Left ventricle myocardium inferior (tissue), 1 donor: ENCODE results near the gene DIDO1. TPM values are rescaled to one million over a fixed set of nuclear protein-coding genes. Genes with fewer than 3 reads are reported as not detected.

Experiments
- DNase-seq: peaks from one replicate; pipeline ENCODE4 v3.0.0-alpha.2; 2020
- H3K27ac ChIP-seq: fragments of 200-600 bp; replicated peaks from 2 replicates; pipeline ENCODE4 v1.8.0; 2021
- H3K27me3 ChIP-seq: fragments of 200-600 bp; 2 replicates; pipeline ENCODE4 v1.8.0; 2021; ENCODE audit warnings: low read depth
- H3K36me3 ChIP-seq: fragments of 200-600 bp; 2 replicates; pipeline ENCODE4 v1.8.0; 2021
- H3K4me1 ChIP-seq: fragments of 200-600 bp; 2 replicates; pipeline ENCODE4 v1.8.0; 2021
- H3K4me3 ChIP-seq: fragments of 200-600 bp; 2 replicates; pipeline ENCODE4 v1.8.0; 2021; ENCODE audit warnings: mild to moderate bottlenecking, moderate library complexity
- H3K9me3 ChIP-seq: fragments of 200-600 bp; replicated peaks from 2 replicates; pipeline ENCODE4 v1.8.0; 2021
- intact Hi-C: fragments of 100-400 bp; cut with micrococcal nuclease; formaldehyde crosslinking; loops from one replicate; pipeline ENCODE4 v1.11.0; 2022
- total RNA-seq: library from RNA; stranded (reverse); fragmentation: NEBNext Ultra II Directional; extraction: Animal tissue kit (Norgen Biotek cat#: 25700); gene quantifications from one replicate; pipeline ENCODE4 v1.2.1, GENCODE V29; 2021
- TF ChIP-seq, protein P1 (sequence below): fragments of 200-600 bp; IDR thresholded peaks from 2 replicates; pipeline ENCODE4 v1.8.0; 2021; ENCODE audit warnings: antibody characterized with exemption, mild to moderate bottlenecking, borderline replicate concordance
- donor health status: DM: no; HTN: yes; CAD: no; lungs with severe emphysema.

The DIDO1 gene
- total RNA-seq, 1 donor from 2014 or later = 37.0 TPM

DNA sequence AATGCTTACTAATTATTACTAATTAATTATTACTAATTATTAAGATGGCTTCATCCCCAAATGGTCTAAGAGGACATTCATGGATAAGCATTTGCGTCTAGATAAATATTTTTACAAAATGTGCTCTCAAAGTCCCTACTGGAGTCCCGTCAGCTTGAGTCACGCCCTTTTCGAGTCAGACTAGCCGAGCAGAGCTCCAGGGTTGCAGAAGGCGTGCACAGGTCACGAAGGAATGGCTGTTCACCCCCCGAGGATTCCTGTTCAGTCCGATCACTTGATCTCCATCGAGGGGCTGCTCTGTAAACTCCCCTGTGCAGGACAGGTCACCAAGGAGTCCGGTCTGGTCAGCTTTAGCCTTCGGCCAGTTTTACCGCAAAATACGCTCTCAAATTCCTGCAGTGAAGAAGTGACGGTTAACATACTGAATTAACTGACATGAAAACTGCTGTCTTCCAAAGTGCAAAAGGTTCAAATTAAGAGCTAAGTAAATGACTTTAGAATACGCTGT lies 84.5 kb downstream of the DIDO1 start:
- intact Hi-C loops = no loop called here
- TF ChIP-seq, protein P1, sequence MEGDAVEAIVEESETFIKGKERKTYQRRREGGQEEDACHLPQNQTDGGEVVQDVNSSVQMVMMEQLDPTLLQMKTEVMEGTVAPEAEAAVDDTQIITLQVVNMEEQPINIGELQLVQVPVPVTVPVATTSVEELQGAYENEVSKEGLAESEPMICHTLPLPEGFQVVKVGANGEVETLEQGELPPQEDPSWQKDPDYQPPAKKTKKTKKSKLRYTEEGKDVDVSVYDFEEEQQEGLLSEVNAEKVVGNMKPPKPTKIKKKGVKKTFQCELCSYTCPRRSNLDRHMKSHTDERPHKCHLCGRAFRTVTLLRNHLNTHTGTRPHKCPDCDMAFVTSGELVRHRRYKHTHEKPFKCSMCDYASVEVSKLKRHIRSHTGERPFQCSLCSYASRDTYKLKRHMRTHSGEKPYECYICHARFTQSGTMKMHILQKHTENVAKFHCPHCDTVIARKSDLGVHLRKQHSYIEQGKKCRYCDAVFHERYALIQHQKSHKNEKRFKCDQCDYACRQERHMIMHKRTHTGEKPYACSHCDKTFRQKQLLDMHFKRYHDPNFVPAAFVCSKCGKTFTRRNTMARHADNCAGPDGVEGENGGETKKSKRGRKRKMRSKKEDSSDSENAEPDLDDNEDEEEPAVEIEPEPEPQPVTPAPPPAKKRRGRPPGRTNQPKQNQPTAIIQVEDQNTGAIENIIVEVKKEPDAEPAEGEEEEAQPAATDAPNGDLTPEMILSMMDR = no peak
- H3K4me3 ChIP-seq = no peak overlapping the region
- peaks cover 8% of the 10 kb centered on the region for H3K27me3 ChIP-seq
- H3K9me3 ChIP-seq = no peaks in the 10 kb centered on the region
- no peak for DNase-seq
- no peaks in the 10 kb centered on the region for H3K4me1 ChIP-seq
- peaks cover 12% of the 10 kb centered on the region for H3K36me3 ChIP-seq
- no peak overlapping the region for H3K27ac ChIP-seq

DNA sequence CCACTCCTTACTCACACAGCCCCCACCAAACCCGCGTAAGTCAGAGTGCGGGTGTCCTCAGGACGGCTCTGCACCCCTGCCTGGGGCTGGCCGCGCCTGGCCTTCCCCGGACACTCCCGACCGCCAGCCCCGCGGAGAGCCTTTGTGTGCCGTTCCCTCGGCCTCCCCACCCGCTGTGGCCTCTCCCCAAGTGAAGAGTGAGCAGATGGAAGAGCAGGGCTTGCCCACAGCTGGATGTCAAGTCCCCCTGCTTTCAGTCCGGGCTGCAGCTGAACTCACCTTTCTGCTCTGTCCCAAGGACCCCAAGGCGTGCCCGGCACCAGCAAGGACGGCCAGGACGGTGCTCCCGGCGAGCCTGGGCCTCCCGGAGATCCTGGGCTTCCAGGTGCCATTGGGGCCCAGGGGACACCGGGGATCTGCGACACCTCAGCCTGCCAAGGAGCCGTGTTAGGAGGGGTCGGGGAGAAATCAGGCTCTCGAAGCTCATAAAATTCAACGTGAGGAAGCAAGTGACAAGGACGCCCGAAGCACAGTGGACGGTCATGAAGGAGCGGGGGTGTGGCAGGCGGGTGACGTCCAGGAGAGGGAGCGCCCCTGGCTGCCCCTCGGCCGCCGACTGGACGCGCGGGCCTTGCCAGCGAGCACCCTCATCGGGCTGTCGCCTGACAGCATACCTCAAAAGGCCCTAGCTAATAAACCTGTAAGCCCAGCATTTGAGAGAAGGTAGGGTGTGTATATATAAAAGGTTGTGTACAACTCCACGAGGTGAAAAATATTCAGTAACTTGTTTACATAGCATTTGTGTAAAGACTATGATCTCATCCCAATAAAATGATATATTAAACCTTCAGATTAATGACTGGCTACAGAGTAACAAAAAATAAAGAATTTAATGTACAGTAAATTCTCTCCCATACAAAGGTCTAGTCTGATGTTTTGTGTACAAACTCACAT lies 85.8 kb downstream of the DIDO1 start:
- peaks cover 3% of the 10 kb centered on the region for H3K36me3 ChIP-seq
- H3K27ac ChIP-seq = no peak overlapping the region
- H3K4me1 ChIP-seq = no peaks in the 10 kb centered on the region
- intact Hi-C loops = no loop called here
- peaks cover 20% of the 10 kb centered on the region for H3K27me3 ChIP-seq
- TF ChIP-seq, protein P1 = no peak
- H3K9me3 ChIP-seq = no peaks in the 10 kb centered on the region
- DNase-seq = no peak
- no peak overlapping the region for H3K4me3 ChIP-seq

DNA sequence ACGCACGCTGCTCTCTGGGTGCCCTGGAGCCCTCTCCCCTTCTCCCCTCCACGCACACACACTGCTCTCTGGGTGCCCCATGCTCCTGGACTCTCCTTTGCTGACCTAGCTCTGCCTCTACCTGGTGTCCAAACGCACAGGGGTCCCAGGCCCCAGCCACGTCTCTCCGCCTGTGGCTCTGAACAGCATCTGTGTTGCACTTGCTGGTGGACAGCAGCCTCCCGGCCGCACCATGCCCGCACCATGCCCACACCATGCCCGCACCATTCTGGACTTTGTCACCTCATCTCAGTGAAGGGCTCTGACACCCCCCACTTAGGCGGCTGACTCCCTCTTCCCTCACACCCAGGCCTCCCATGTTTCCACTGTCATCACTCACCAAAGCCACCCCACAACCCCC lies 86.5 kb downstream of the DIDO1 start:
- TF ChIP-seq, protein P1 = no peak
- Histone ChIP-seq H3K4me3 (no peak overlapping the region), H3K27ac (no peak overlapping the region), H3K36me3 (no peaks in the 10 kb centered on the region), H3K4me1 (no peaks in the 10 kb centered on the region), H3K27me3 (peaks cover 26% of the 10 kb centered on the region), H3K9me3 (no peaks in the 10 kb centered on the region)
- intact Hi-C loops = no loop called here
- DNase-seq = no peak

DNA sequence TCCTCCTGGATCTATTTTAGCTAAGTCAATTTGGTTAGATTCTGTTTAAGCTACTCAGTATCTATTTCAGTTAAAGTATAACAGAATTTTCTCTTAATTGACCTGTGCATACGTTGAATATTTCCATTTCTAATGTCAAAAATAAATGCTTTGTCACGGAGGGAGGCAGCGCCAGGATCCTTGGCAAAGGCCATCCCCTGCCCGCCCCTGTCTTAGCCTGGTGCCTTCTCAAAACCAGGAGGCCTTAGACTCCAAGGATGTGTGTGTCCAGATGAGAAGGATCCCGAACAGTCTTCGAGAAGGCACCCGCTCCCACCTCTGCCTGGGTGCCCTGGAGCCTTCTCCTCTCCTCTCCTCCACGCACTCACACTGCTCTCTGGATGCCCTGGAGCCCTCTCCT lies 87.0 kb downstream of the DIDO1 start:
- no peak overlapping the region for H3K27ac ChIP-seq
- no peaks in the 10 kb centered on the region for H3K4me1 ChIP-seq
- H3K4me3 ChIP-seq = no peak overlapping the region
- DNase-seq = no peak
- H3K36me3 ChIP-seq = no peaks in the 10 kb centered on the region
- no peaks in the 10 kb centered on the region for H3K9me3 ChIP-seq
- peaks cover 29% of the 10 kb centered on the region for H3K27me3 ChIP-seq
- TF ChIP-seq, protein P1 = no peak
- intact Hi-C loops = no loop called here

DNA sequence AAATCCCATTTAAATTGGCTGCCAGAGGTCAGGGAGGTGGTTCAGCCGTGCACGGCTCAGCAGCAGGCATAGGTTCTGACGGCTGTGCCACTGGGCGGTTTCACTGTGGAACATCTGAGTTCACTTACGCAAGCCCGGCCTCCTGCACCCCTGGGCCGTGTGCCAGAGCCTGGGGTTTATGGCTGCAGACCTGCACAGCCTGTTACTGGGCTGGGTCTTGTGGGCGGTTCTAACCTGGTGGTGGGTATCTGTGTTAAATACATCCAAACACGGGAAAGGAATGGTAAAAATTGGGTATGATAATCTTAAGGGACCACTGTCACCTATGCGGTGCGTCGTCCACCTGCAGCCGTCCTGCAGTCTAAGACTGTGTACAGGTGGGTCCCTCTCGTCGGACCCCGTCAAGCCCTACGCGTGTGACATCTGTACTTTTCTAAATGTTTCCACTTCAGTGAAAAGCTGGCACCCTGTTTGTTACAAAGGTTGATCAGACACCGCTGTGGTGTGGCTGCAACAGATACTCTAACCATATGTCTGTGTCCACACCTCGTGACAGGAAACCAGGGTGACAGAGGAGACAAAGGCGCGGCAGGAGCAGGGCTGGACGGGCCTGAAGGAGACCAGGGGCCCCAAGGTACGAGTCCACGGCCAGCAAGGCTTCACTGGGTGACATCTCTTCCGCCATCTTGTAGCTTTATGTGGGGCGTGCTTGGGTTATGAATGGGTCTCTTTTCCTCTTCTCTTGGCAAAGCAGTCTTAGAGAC lies 88.0 kb downstream of the DIDO1 start:
- intact Hi-C loops = no loop called here
- TF ChIP-seq, protein P1 = no peak
- H3K36me3 ChIP-seq = no peaks in the 10 kb centered on the region
- no peak overlapping the region for H3K4me3 ChIP-seq
- no peak for DNase-seq
- no peaks in the 10 kb centered on the region for H3K4me1 ChIP-seq
- peaks cover 33% of the 10 kb centered on the region for H3K27me3 ChIP-seq
- no peaks in the 10 kb centered on the region for H3K9me3 ChIP-seq
- no peak overlapping the region for H3K27ac ChIP-seq
